Natural killer cell (primary cell): ENCODE data around the gene PLAAT3. TPM values are rescaled to one million over a fixed set of nuclear protein-coding genes. Genes with fewer than 3 reads are reported as not detected.

ENCODE experiments used
- ATAC-seq, 3 donors: fragments of 150-1000 bp in 2 of 3; fragments of 200-7000 bp in 1 of 3; cut with Tn5 transposase; 1 replicate in 1 of 3; 2 replicates in 2 of 3; pipeline ENCODE4 v1.10.0; 2021; ENCODE audit warnings: mild to moderate bottlenecking in 2 of 3, moderate library complexity in 2 of 3
- DNase-seq, 2 donors: peaks; one replicate each; pipeline versions ENCODE4 v3.0.0 to v3.0.0-alpha.2; 2013 to 2021; ENCODE audit warnings: mixed read lengths in 1 of 2
- H3K27ac ChIP-seq: one replicate; pipeline ENCODE4 v1.5.1; 2013; ENCODE audit warnings: mild to moderate bottlenecking, low read length
- H3K27me3 ChIP-seq: one replicate; pipeline ENCODE4 v1.6.1; 2013; ENCODE audit warnings: low read length; ENCODE audit not compliant: control insufficient read depth, insufficient read depth
- H3K36me3 ChIP-seq: one replicate; pipeline ENCODE4 v1.6.1; 2013; ENCODE audit warnings: low read length; ENCODE audit not compliant: control insufficient read depth, insufficient read depth
- H3K4me1 ChIP-seq: one replicate; pipeline ENCODE4 v1.6.1; 2013; ENCODE audit warnings: low read length; ENCODE audit not compliant: control insufficient read depth, insufficient read depth
- H3K4me3 ChIP-seq: one replicate; pipeline ENCODE4 v1.5.1; 2013; ENCODE audit warnings: low read length
- H3K9me3 ChIP-seq: one replicate; pipeline ENCODE4 v1.6.1; 2013; ENCODE audit warnings: low read length; ENCODE audit not compliant: control insufficient read depth, insufficient read depth
- H3K27ac Mint-ChIP-seq, 2 donors: one replicate each; pipeline ENCODE4 v1.8.0; 2022; ENCODE audit warnings: mild to moderate bottlenecking in 2 of 2, mixed read lengths in 2 of 2, moderate library complexity in 1 of 2
- H3K27me3 Mint-ChIP-seq, 2 donors: one replicate each; pipeline ENCODE4 v1.8.0; 2022; ENCODE audit warnings: low read depth in 2 of 2, mixed read lengths in 2 of 2
- H3K36me3 Mint-ChIP-seq: one replicate; pipeline ENCODE4 v1.8.0; 2022; ENCODE audit warnings: mixed read lengths
- H3K4me1 Mint-ChIP-seq, 2 donors: one replicate each; pipeline ENCODE4 v1.8.0; 2022; ENCODE audit warnings: mixed read lengths in 2 of 2
- H3K4me3 Mint-ChIP-seq: one replicate; pipeline ENCODE4 v1.8.0; 2022; ENCODE audit warnings: mild to moderate bottlenecking, moderate library complexity, mixed read lengths
- H3K9me3 Mint-ChIP-seq, 2 donors: one replicate each; pipeline ENCODE4 v1.8.0; 2022; ENCODE audit warnings: mixed read lengths in 2 of 2
- CTCF ChIP-seq: fragments of 200-600 bp; IDR thresholded peaks from one replicate; pipeline ENCODE4 v1.8.0; 2022; ENCODE audit warnings: antibody characterized with exemption
- WGBS: methylation state at CpG from one replicate; pipeline ENCODE4 v1.1.7; 2013; ENCODE audit warnings: missing lambda C conversion rate; ENCODE audit not compliant: insufficient coverage; 5-methylcytosine and 5-hydroxymethylcytosine counted together
- intact Hi-C: fragments of 100-400 bp; cut with micrococcal nuclease; formaldehyde crosslinking; loops from one replicate; pipeline ENCODE4 v1.14.2; 2022
- total RNA-seq, 4 donors: library from RNA; stranded (reverse); fragments of 120-200 nt in 1 of 4; gene quantifications; one replicate each; pipeline versions ENCODE4 v1.2.3 to v1.2.4, GENCODE V29; 2013 to 2022

Gene PLAAT3
- total RNA-seq: 10 to 100 TPM; 32.5 to 34.1 (median 34.1) TPM
- total RNA-seq (2013): 20.4 TPM

GRCh38 chr11:63614136-63614671 lies at the start of gene PLAAT3:
PLAAT3 (minus strand) TSS chr11:63614433; CDS start chr11:63614014, 419 bp downstream.
- no peaks in the 10 kb centered on the region for H3K27me3 Mint-ChIP-seq
- WGBS: under 1% methylated on average over 53 of the region's 53 CpGs
- H3K36me3 ChIP-seq: no peaks in the 10 kb centered on the region
- peak within 1 kb of the TSS; percentile 93 for H3K4me3 Mint-ChIP-seq
- H3K27me3 ChIP-seq: no peaks in the 10 kb centered on the region
- H3K9me3 ChIP-seq: no peaks in the 10 kb centered on the region
- H3K4me3 ChIP-seq: peak within 1 kb of the TSS; percentile 50
- H3K4me1 ChIP-seq: peaks cover 19% of the 10 kb centered on the region
- no peaks in the 10 kb centered on the region for H3K9me3 Mint-ChIP-seq
- ATAC-seq (peak; percentile 52 to 66 (median 61)), DNase-seq (peak; percentile 39 to 50)
- no peaks in the 10 kb centered on the region for H3K36me3 Mint-ChIP-seq
- peak within 1 kb of the TSS; percentile 91 to 94 for H3K27ac Mint-ChIP-seq
- peaks cover 29 to 43% of the 10 kb centered on the region in 2 donors for H3K4me1 Mint-ChIP-seq
- peak within 1 kb of the TSS; percentile 67 for H3K27ac ChIP-seq
- no peak for TF ChIP-seq CTCF
- intact Hi-C loops: loop anchor here (5.0 kb wide), 3 partner anchors 42 to 77 kb away; partner anchors contain the start of gene PLAAT4

GRCh38 chr11:63663809-63664208 lies 49.6 kb upstream of the PLAAT3 start:
- no peaks in the 10 kb centered on the region for H3K27me3 Mint-ChIP-seq
- H3K27me3 ChIP-seq: no peaks in the 10 kb centered on the region
- H3K36me3 Mint-ChIP-seq: no peaks in the 10 kb centered on the region
- no peak for TF ChIP-seq CTCF
- no peak for ATAC-seq
- H3K4me3 ChIP-seq: no peak overlapping the region
- no peak overlapping the region for H3K27ac Mint-ChIP-seq
- 0% methylated on average over 1 of the region's 1 CpG for WGBS
- peaks cover 25 to 32% of the 10 kb centered on the region in 2 donors for H3K4me1 Mint-ChIP-seq
- no peaks in the 10 kb centered on the region for H3K36me3 ChIP-seq
- DNase-seq: no peak
- intact Hi-C loops: no loop called here
- no peaks in the 10 kb centered on the region for H3K9me3 Mint-ChIP-seq
- no peaks in the 10 kb centered on the region for H3K9me3 ChIP-seq
- H3K4me3 Mint-ChIP-seq: no peak overlapping the region
- H3K4me1 ChIP-seq: peaks cover 17% of the 10 kb centered on the region
- H3K27ac ChIP-seq: no peak overlapping the region

GRCh38 chr11:63660972-63661371 lies 46.7 kb upstream of the PLAAT3 start:
- ATAC-seq: no peak
- intact Hi-C loops: no loop called here
- no peak for DNase-seq
- no peaks in the 10 kb centered on the region for H3K9me3 Mint-ChIP-seq
- Histone ChIP-seq H3K4me3 (no peak overlapping the region), H3K27ac (no peak overlapping the region), H3K36me3 (peaks cover 3% of the 10 kb centered on the region), H3K4me1 (peaks cover 17% of the 10 kb centered on the region), H3K9me3 (no peaks in the 10 kb centered on the region), H3K27me3 (no peaks in the 10 kb centered on the region)
- H3K4me3 Mint-ChIP-seq: no peak overlapping the region
- WGBS: 80% methylated on average over 8 of the region's 8 CpGs
- no peaks in the 10 kb centered on the region for H3K27me3 Mint-ChIP-seq
- peaks cover 6% of the 10 kb centered on the region for H3K36me3 Mint-ChIP-seq
- no peak for TF ChIP-seq CTCF
- H3K27ac Mint-ChIP-seq: peak overlapping the region in 1 of 2 donors; percentile 38
- peaks cover 18 to 28% of the 10 kb centered on the region in 2 donors for H3K4me1 Mint-ChIP-seq

GRCh38 chr11:63652671-63653070 lies 38.4 kb upstream of the PLAAT3 start:
- Histone ChIP-seq H3K4me3 (no peak overlapping the region), H3K4me1 (no peaks in the 10 kb centered on the region), H3K27me3 (no peaks in the 10 kb centered on the region), H3K36me3 (peaks cover 37% of the 10 kb centered on the region), H3K9me3 (no peaks in the 10 kb centered on the region), H3K27ac (no peak overlapping the region)
- TF ChIP-seq CTCF: no peak
- no peaks in the 10 kb centered on the region for H3K27me3 Mint-ChIP-seq
- no peak overlapping the region for H3K4me3 Mint-ChIP-seq
- ATAC-seq (no peak), DNase-seq (no peak)
- H3K36me3 Mint-ChIP-seq: peaks cover 6% of the 10 kb centered on the region
- H3K27ac Mint-ChIP-seq: no peak overlapping the region
- 72% methylated on average over 3 of the region's 3 CpGs for WGBS
- intact Hi-C loops: no loop called here
- peaks cover 6 to 11% of the 10 kb centered on the region in 2 donors for H3K4me1 Mint-ChIP-seq
- H3K9me3 Mint-ChIP-seq: no peaks in the 10 kb centered on the region
